HEK293 (cell line): Measurements from ENCODE around the gene SIL1.
A peak's percentile ranks its signal among the peaks of the same experiment; 100 is the strongest.

ENCODE experiments used
- CTCF ChIA-PET: fragments of 350-600 bp; formaldehyde crosslinking; extraction: SDS; loops from one replicate; lab custom pipeline; 2021; ENCODE audit warnings: antibody characterized with exemption; lab: Yijun Ruan, JAX
- POLR2A ChIA-PET: fragments of 300-600 bp; formaldehyde crosslinking; extraction: SDS; loops from one replicate; lab custom pipeline; 2020; ENCODE audit warnings: antibody characterized with exemption, inconsistent platforms; lab: Yijun Ruan, JAX
- H3K27ac ChIP-seq: fragments of 200-500 bp; sonication (Bioruptor generic); 2 replicates; pipeline ENCODE4 v1.5.1; 2014; ENCODE audit warnings: low read depth, low read length, control low read depth, inconsistent platforms; ENCODE audit errors: extremely low read depth
- H3K36me3 ChIP-seq, 2 experiments: fragments of 200-500 bp in 1 of 2; sonication (Bioruptor generic) in 1 of 2; 1 replicate in 1 of 2; 2 replicates in 1 of 2; pipeline ENCODE4 v1.5.1; 2014 to 2017; ENCODE audit warnings: inconsistent platforms in 2 of 2, low read length in 2 of 2; ENCODE audit not compliant: control insufficient read depth in 2 of 2, insufficient read depth in 1 of 2
- H3K4me1 ChIP-seq: fragments of 200-500 bp; sonication (Bioruptor generic); 2 replicates; pipeline ENCODE4 v1.5.1; 2014; ENCODE audit warnings: mild to moderate bottlenecking, low read length, inconsistent platforms; ENCODE audit not compliant: control insufficient read depth, insufficient read depth
- H3K4me3 ChIP-seq: 2 replicates; pipeline ENCODE4 v1.5.1; 2011; ENCODE audit warnings: low read depth, mild to moderate bottlenecking, control low read depth, low read length, moderate library complexity
- H3K9me3 ChIP-seq: fragments of 200-500 bp; sonication (Bioruptor generic); 2 replicates; pipeline ENCODE4 v1.5.1; 2014; ENCODE audit warnings: low read depth, low read length, inconsistent platforms; ENCODE audit not compliant: control insufficient read depth, insufficient read depth
- BCL11A ChIP-seq: fragments of 450-650 bp; formaldehyde crosslinking; IDR thresholded peaks from 2 replicates; pipeline ENCODE4 v1.5.1; 2016; ENCODE audit warnings: low read depth, missing biosample characterization, missing genetic modification characterization
- GLIS2 ChIP-seq: fragments of 450-650 bp; formaldehyde crosslinking; IDR thresholded peaks from 2 replicates; pipeline ENCODE4 v1.5.1; 2016; ENCODE audit warnings: missing biosample characterization, missing genetic modification characterization
- KLF7 ChIP-seq: fragments of 450-650 bp; formaldehyde crosslinking; IDR thresholded peaks from 2 replicates; pipeline ENCODE4 v1.5.1; 2016; ENCODE audit warnings: missing biosample characterization, missing genetic modification characterization, borderline replicate concordance
- PRDM1 ChIP-seq: fragments of 450-650 bp; formaldehyde crosslinking; IDR thresholded peaks from 2 replicates; pipeline ENCODE4; 2016; ENCODE audit warnings: missing biosample characterization, missing genetic modification characterization
- PRDM2 ChIP-seq: fragments of 450-650 bp; formaldehyde crosslinking; IDR thresholded peaks from 2 replicates; pipeline ENCODE4 v1.5.1; 2016; ENCODE audit warnings: missing biosample characterization, missing genetic modification characterization, borderline replicate concordance
- SALL2 ChIP-seq: fragments of 450-650 bp; formaldehyde crosslinking; IDR thresholded peaks from 2 replicates; pipeline ENCODE4 v1.5.0; 2017; ENCODE audit warnings: missing biosample characterization, mild to moderate bottlenecking, missing genetic modification characterization, borderline replicate concordance
- SP7 ChIP-seq: fragments of 450-650 bp; formaldehyde crosslinking; IDR thresholded peaks from 2 replicates; pipeline ENCODE4 v1.5.1; 2016; ENCODE audit warnings: missing biosample characterization, missing genetic modification characterization
- ZBTB17 ChIP-seq: fragments of 450-650 bp; formaldehyde crosslinking; IDR thresholded peaks from 2 replicates; pipeline ENCODE4 v1.5.1; 2016; ENCODE audit warnings: missing biosample characterization, missing genetic modification characterization
- ZNF10 ChIP-seq: fragments of 450-650 bp; formaldehyde crosslinking; IDR thresholded peaks from 2 replicates; pipeline ENCODE4 v1.5.1; 2017; ENCODE audit warnings: missing biosample characterization, missing genetic modification characterization
- ZNF175 ChIP-seq: fragments of 450-650 bp; formaldehyde crosslinking; IDR thresholded peaks from 2 replicates; pipeline ENCODE4 v1.5.1; 2016; ENCODE audit warnings: missing biosample characterization, missing genetic modification characterization
- ZNF362 ChIP-seq: fragments of 450-650 bp; formaldehyde crosslinking; IDR thresholded peaks from 2 replicates; pipeline ENCODE4 v1.5.1; 2016; ENCODE audit warnings: missing biosample characterization, missing genetic modification characterization
- ZNF394 ChIP-seq: fragments of 450-650 bp; formaldehyde crosslinking; IDR thresholded peaks from 2 replicates; pipeline ENCODE4 v1.5.1; 2016; ENCODE audit warnings: missing biosample characterization, missing genetic modification characterization, mild to moderate bottlenecking, moderate library complexity, borderline replicate concordance
- ZNF416 ChIP-seq: fragments of 450-650 bp; formaldehyde crosslinking; IDR thresholded peaks from 2 replicates; pipeline ENCODE4 v1.5.1; 2016; ENCODE audit warnings: missing biosample characterization, missing genetic modification characterization
- ZNF426 ChIP-seq: fragments of 450-650 bp; formaldehyde crosslinking; IDR thresholded peaks from 2 replicates; pipeline ENCODE4 v1.5.1; 2017; ENCODE audit warnings: missing biosample characterization, missing genetic modification characterization, mild to moderate bottlenecking, inconsistent platforms, moderate library complexity
- ZNF473 ChIP-seq: fragments of 450-650 bp; formaldehyde crosslinking; IDR thresholded peaks from 2 replicates; pipeline ENCODE4 v1.5.1; 2017; ENCODE audit warnings: missing biosample characterization, missing genetic modification characterization
- ZNF48 ChIP-seq: fragments of 450-650 bp; formaldehyde crosslinking; IDR thresholded peaks from 2 replicates; pipeline ENCODE4 v1.5.1; 2016; ENCODE audit warnings: missing biosample characterization, missing genetic modification characterization
- ZNF555 ChIP-seq: fragments of 450-650 bp; formaldehyde crosslinking; conservative IDR thresholded peaks from 2 replicates; pipeline ENCODE4 v1.5.1; 2017; ENCODE audit warnings: missing biosample characterization, mild to moderate bottlenecking, missing genetic modification characterization, inconsistent platforms
- ZNF596 ChIP-seq: fragments of 450-650 bp; IDR thresholded peaks from 2 replicates; pipeline ENCODE4 v1.5.0; 2018; ENCODE audit warnings: missing biosample characterization, mild to moderate bottlenecking, missing genetic modification characterization, moderate library complexity
- ZNF600 ChIP-seq: fragments of 450-650 bp; formaldehyde crosslinking; IDR thresholded peaks from 2 replicates; pipeline ENCODE4 v1.5.1; 2016; ENCODE audit warnings: missing biosample characterization, missing genetic modification characterization
- ZNF623 ChIP-seq: fragments of 450-650 bp; formaldehyde crosslinking; IDR thresholded peaks from 2 replicates; pipeline ENCODE4 v1.5.1; 2016; ENCODE audit warnings: missing biosample characterization, missing genetic modification characterization
- ZNF629 ChIP-seq: fragments of 450-650 bp; formaldehyde crosslinking; IDR thresholded peaks from 2 replicates; pipeline ENCODE4 v1.5.1; 2017; ENCODE audit warnings: missing biosample characterization, missing genetic modification characterization
- ZNF660 ChIP-seq: fragments of 450-650 bp; IDR thresholded peaks from 2 replicates; pipeline ENCODE4 v1.5.1; 2018; ENCODE audit warnings: missing biosample characterization, mild to moderate bottlenecking, missing genetic modification characterization
- ZNF785 ChIP-seq: fragments of 450-650 bp; formaldehyde crosslinking; IDR thresholded peaks from 2 replicates; pipeline ENCODE4 v1.5.1; 2016; ENCODE audit warnings: missing biosample characterization, missing genetic modification characterization
- ZSCAN16 ChIP-seq: fragments of 450-650 bp; formaldehyde crosslinking; IDR thresholded peaks from 2 replicates; pipeline ENCODE4 v1.5.1; 2016; ENCODE audit warnings: missing biosample characterization, missing genetic modification characterization
- ZSCAN30 ChIP-seq: fragments of 450-650 bp; IDR thresholded peaks from 2 replicates; pipeline ENCODE4 v1.5.1; 2018; ENCODE audit warnings: missing biosample characterization, mild to moderate bottlenecking, missing genetic modification characterization, moderate library complexity

Gene SIL1

GRCh38 chr5:139100825-139101224 is 97.3 kb downstream of the SIL1 start:
- ChIA-PET POLR2A (no interaction called here), CTCF (no interaction called here)
- Histone ChIP-seq H3K27ac (no peak overlapping the region), H3K36me3 (no peaks in the 10 kb centered on the region), H3K9me3 (no peaks in the 10 kb centered on the region), H3K4me1 (no peaks in the 10 kb centered on the region), H3K4me3 (no peak overlapping the region)
- 0 out of 2 replicates have a peak, but pooled peaks have one; percentile 42 for TF ChIP-seq ZSCAN30 (tag by site-specific recombination)
- no peak for TF ChIP-seq ZNF473 (tag by site-specific recombination)
- 0 out of 2 replicates have a peak, but pooled peaks have one; percentile 17 for TF ChIP-seq ZNF660 (tag by site-specific recombination)
- peak; percentile 93 for TF ChIP-seq ZNF600 (tag by site-specific recombination)
- 0 out of 2 replicates have a peak, but pooled peaks have one; percentile 24 for TF ChIP-seq BCL11A (tag by site-specific recombination)
- TF ChIP-seq ZNF623 (tag by site-specific recombination): no peak
- TF ChIP-seq ZNF48 (tag by site-specific recombination): no peak
- no peak for TF ChIP-seq ZSCAN16 (tag by site-specific recombination)
- no peak for TF ChIP-seq ZNF175 (tag by site-specific recombination)
- TF ChIP-seq ZNF596 (tag by site-specific recombination): no peak
- 0 out of 2 replicates have a peak, but pooled peaks have one; percentile 19 for TF ChIP-seq ZBTB17 (tag by site-specific recombination)
- TF ChIP-seq ZNF362 (tag by site-specific recombination): 0 out of 2 replicates have a peak, but pooled peaks have one; percentile 61
- TF ChIP-seq ZNF394 (tag by site-specific recombination): no peak
- TF ChIP-seq GLIS2 (tag by site-specific recombination): no peak
- TF ChIP-seq PRDM2: no peak
- TF ChIP-seq ZNF785 (tag by site-specific recombination): no peak
- no peak for TF ChIP-seq SALL2 (tag by site-specific recombination)
- TF ChIP-seq KLF7 (tag by site-specific recombination): no peak
- TF ChIP-seq SP7 (tag by site-specific recombination): 0 out of 2 replicates have a peak, but pooled peaks have one; percentile 24
- TF ChIP-seq ZNF416 (tag by site-specific recombination): no peak
- 0 out of 2 replicates have a peak, but pooled peaks have one; percentile 35 for TF ChIP-seq ZNF629
- no peak for TF ChIP-seq ZNF555 (tag by site-specific recombination)
- peak; percentile 50 for TF ChIP-seq PRDM1 (tag by site-specific recombination)
- TF ChIP-seq ZNF10 (tag by site-specific recombination): 0 out of 2 replicates have a peak, but pooled peaks have one; percentile 21
- no peak for TF ChIP-seq ZNF426 (tag by site-specific recombination)
